ENCODE data around the gene CCL5.

- no peak for TF ChIP-seq CTCF (IDR thresholded peaks at IDR 0.05; ENCODE audit: poor library complexity)
- no peak for TF ChIP-seq EZH2phosphoT487 (IDR thresholded peaks at IDR 0.05; ENCODE audit: low read depth, severe bottlenecking, unreplicated experiment)
These were observed 34.2 kb upstream of the CCL5 start for GRCh38 chr17:35914354-35914753.

All from hepatocyte (in vitro differentiated cells).